ENCODE results near the gene IHH.

The IHH gene

DNA sequence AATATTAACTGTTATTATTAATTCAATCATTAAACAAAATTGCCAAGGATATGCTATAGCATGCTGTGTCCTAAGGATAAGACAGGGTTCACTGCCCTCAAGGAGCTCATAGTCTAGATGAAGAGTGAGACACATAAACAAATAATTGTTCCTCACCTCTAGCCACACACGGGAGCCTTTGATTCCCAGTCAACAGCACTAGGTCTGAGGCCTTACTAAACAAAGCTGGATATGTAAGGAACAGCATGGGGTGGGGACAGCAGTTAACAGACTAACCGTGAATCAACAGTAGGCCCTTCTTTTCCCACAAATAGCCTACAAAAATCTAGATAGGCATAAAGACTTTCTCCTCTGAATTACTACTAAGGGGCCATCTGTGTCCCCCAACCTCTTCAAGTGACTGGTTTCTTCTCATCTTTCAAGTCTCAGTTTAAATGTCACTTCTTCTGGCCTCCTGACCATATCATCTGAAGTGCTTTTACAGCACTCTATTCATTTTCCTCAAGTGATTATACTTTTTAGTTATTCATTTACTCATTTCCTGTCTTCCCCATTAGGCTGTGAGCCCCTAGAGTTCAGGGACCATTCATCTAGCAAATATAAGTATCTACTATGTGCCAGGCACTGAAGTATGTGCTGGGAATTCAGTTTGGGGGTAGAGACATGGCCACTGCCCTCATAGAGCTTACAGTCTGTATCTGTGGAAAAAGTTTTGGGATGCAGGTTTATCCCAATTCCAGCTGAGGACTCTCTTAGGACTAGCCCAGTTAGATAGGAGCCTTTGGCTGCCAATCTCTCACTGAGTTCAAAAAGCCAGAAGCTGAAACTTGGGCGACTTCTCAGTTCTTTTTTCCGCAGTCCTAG lies 29.9 kb upstream of the IHH start:
- H3K14ac ChIP-seq (ENCODE audit: low read length) = no peak overlapping the region
- H4K8ac ChIP-seq (ENCODE audit: low read depth, low read length) = no peak overlapping the region
- no peaks in the 10 kb centered on the region for H3K27me3 ChIP-seq (ENCODE audit: control insufficient read depth in 3 of 3, insufficient read depth in 3 of 3, low read depth in 1 of 3, low read length in 3 of 3)
- no peaks in the 10 kb centered on the region for H3K79me1 ChIP-seq (ENCODE audit: low read depth, low read length)
- peaks cover 0 to 10% of the 10 kb centered on the region in 2 donors for H3K4me1 ChIP-seq (ENCODE audit: control insufficient read depth in 2 of 2, insufficient read depth in 1 of 2, low read depth in 1 of 2, low read length in 2 of 2)
- no peaks in the 10 kb centered on the region for H3K36me3 ChIP-seq (replicated peaks in 1 of 2; ENCODE audit: control insufficient read depth in 2 of 2, insufficient read depth in 2 of 2, low read length in 2 of 2)
- no peak overlapping the region for H3K23ac ChIP-seq (ENCODE audit: low read depth, low read length, poor library complexity)
- no peak overlapping the region for H3K4me3 ChIP-seq (ENCODE audit: low read length in 2 of 2)
- WGBS, 2 donors (ENCODE audit: extremely low coverage in 2 of 2, insufficient read length in 2 of 2, insufficient replicate concordance in 1 of 2) = no CpG with 5 or more reads among the region's 4 CpGs
- no peak overlapping the region for H2BK15ac ChIP-seq (ENCODE audit: low read length)
- H2BK120ac ChIP-seq (ENCODE audit: low read depth, low read length) = no peak overlapping the region
- H2BK12ac ChIP-seq (ENCODE audit: low read length) = no peak overlapping the region
- H2AFZ ChIP-seq (ENCODE audit: low read length) = no peak overlapping the region
- no peak overlapping the region for H2AK5ac ChIP-seq (ENCODE audit: low read depth, low read length)
- no peak overlapping the region for H3K18ac ChIP-seq (ENCODE audit: low read length)
- no peak overlapping the region for H2BK5ac ChIP-seq (ENCODE audit: low read length)
- H4K91ac ChIP-seq (ENCODE audit: low read depth, low read length, poor library complexity) = no peak overlapping the region
- DNase-seq (ENCODE audit: low spot score) = no peak
- H3K9me3 ChIP-seq (replicated peaks in 1 of 2; ENCODE audit: control insufficient read depth in 2 of 2, insufficient read depth in 1 of 2, low read depth in 1 of 2, low read length in 2 of 2) = no peaks in the 10 kb centered on the region
- H3K27ac ChIP-seq (replicated peaks; ENCODE audit: low read length) = no peak overlapping the region
- no peak overlapping the region for H3K4me2 ChIP-seq (ENCODE audit: insufficient read depth, low read length, poor library complexity, severe bottlenecking)
- no peak overlapping the region for H3K4ac ChIP-seq (ENCODE audit: low read length)
- no peak overlapping the region for H3K9ac ChIP-seq (ENCODE audit: low read depth, low read length, poor library complexity)

DNA sequence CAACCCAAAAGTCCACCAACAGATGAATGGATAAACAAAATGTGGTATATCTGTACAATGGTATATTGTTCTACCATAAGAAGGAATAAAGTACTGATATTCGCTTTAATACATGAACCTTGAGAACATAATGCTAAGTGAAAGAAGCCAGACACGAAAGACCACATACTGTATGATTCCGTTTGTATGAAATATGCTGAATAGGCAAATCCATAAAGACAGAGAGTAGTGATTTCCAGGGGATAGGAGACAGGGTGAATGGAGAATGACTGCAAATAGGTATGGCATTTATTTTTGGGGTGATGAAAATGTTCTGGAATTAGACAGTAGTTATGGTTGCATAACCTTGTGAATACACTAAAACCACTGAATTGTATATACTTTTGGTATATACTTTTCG lies 28.6 kb upstream of the IHH start:
- Histone ChIP-seq H3K27ac (replicated peaks; ENCODE audit: low read length) (no peak overlapping the region), H2BK5ac (ENCODE audit: low read length) (no peak overlapping the region), H3K4me2 (ENCODE audit: insufficient read depth, low read length, poor library complexity, severe bottlenecking) (no peak overlapping the region), H3K4ac (ENCODE audit: low read length) (no peak overlapping the region), H2BK12ac (ENCODE audit: low read length) (no peak overlapping the region), H3K4me1 (ENCODE audit: control insufficient read depth in 2 of 2, insufficient read depth in 1 of 2, low read depth in 1 of 2, low read length in 2 of 2) (peaks cover 0 to 10% of the 10 kb centered on the region in 2 donors), H3K18ac (ENCODE audit: low read length) (no peak overlapping the region), H3K79me1 (ENCODE audit: low read depth, low read length) (no peaks in the 10 kb centered on the region), H3K9me3 (replicated peaks in 1 of 2; ENCODE audit: control insufficient read depth in 2 of 2, insufficient read depth in 1 of 2, low read depth in 1 of 2, low read length in 2 of 2) (no peaks in the 10 kb centered on the region), H2AK5ac (ENCODE audit: low read depth, low read length) (no peak overlapping the region), H3K14ac (ENCODE audit: low read length) (no peak overlapping the region), H2BK15ac (ENCODE audit: low read length) (no peak overlapping the region), H4K91ac (ENCODE audit: low read depth, low read length, poor library complexity) (no peak overlapping the region), H3K4me3 (ENCODE audit: low read length in 2 of 2) (no peak overlapping the region), H4K8ac (ENCODE audit: low read depth, low read length) (no peak overlapping the region), H3K23ac (ENCODE audit: low read depth, low read length, poor library complexity) (no peak overlapping the region), H3K9ac (ENCODE audit: low read depth, low read length, poor library complexity) (no peak overlapping the region), H3K27me3 (ENCODE audit: control insufficient read depth in 3 of 3, insufficient read depth in 3 of 3, low read depth in 1 of 3, low read length in 3 of 3) (no peaks in the 10 kb centered on the region), H3K36me3 (replicated peaks in 1 of 2; ENCODE audit: control insufficient read depth in 2 of 2, insufficient read depth in 2 of 2, low read length in 2 of 2) (no peaks in the 10 kb centered on the region), H2AFZ (ENCODE audit: low read length) (no peak overlapping the region), H2BK120ac (ENCODE audit: low read depth, low read length) (no peak overlapping the region)
- WGBS, 2 donors (ENCODE audit: extremely low coverage in 2 of 2, insufficient read length in 2 of 2, insufficient replicate concordance in 1 of 2) = no CpG with 5 or more reads among the region's 4 CpGs
- no peak for DNase-seq (ENCODE audit: low spot score)

DNA sequence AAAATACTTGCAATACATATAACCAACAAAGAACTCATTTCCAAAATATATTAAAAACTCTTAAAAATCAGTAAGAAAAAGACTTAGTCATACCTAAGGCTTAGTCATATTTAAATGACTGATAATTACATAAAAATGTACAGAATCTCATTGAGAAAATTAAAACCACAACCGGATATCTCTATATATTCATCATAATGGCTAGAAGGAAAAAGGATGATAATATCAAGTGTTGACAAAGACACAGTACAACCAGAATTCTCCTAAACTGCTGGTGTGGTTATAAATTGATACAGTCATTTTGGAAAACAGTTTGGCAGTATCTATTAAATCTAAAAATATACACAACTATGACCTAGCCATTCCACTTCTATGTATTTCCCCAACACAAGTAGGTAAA lies 27.1 kb upstream of the IHH start:
- no CpG with 5 or more reads among the region's 1 CpG for whole genome bisulfite sequencing, 2 donors (ENCODE audit: extremely low coverage in 2 of 2, insufficient read length in 2 of 2, insufficient replicate concordance in 1 of 2)
- no peak overlapping the region for H3K9ac ChIP-seq (ENCODE audit: low read depth, low read length, poor library complexity)
- no peak overlapping the region for H2BK12ac ChIP-seq (ENCODE audit: low read length)
- H2AK5ac ChIP-seq (ENCODE audit: low read depth, low read length) = no peak overlapping the region
- H2BK5ac ChIP-seq (ENCODE audit: low read length) = no peak overlapping the region
- DNase-seq (ENCODE audit: low spot score) = no peak
- H3K36me3 ChIP-seq (replicated peaks in 1 of 2; ENCODE audit: control insufficient read depth in 2 of 2, insufficient read depth in 2 of 2, low read length in 2 of 2) = no peaks in the 10 kb centered on the region
- no peak overlapping the region for H3K18ac ChIP-seq (ENCODE audit: low read length)
- H3K4me2 ChIP-seq (ENCODE audit: insufficient read depth, low read length, poor library complexity, severe bottlenecking) = no peak overlapping the region
- no peaks in the 10 kb centered on the region for H3K79me1 ChIP-seq (ENCODE audit: low read depth, low read length)
- H3K4me3 ChIP-seq (ENCODE audit: low read length in 2 of 2) = no peak overlapping the region
- no peaks in the 10 kb centered on the region for H3K27me3 ChIP-seq (ENCODE audit: control insufficient read depth in 3 of 3, insufficient read depth in 3 of 3, low read depth in 1 of 3, low read length in 3 of 3)
- H3K27ac ChIP-seq (replicated peaks; ENCODE audit: low read length) = no peak overlapping the region
- peaks cover 0 to 10% of the 10 kb centered on the region in 2 donors for H3K4me1 ChIP-seq (ENCODE audit: control insufficient read depth in 2 of 2, insufficient read depth in 1 of 2, low read depth in 1 of 2, low read length in 2 of 2)
- no peak overlapping the region for H3K14ac ChIP-seq (ENCODE audit: low read length)
- no peak overlapping the region for H2BK120ac ChIP-seq (ENCODE audit: low read depth, low read length)
- no peak overlapping the region for H4K91ac ChIP-seq (ENCODE audit: low read depth, low read length, poor library complexity)
- H2AFZ ChIP-seq (ENCODE audit: low read length) = no peak overlapping the region
- no peaks in the 10 kb centered on the region for H3K9me3 ChIP-seq (replicated peaks in 1 of 2; ENCODE audit: control insufficient read depth in 2 of 2, insufficient read depth in 1 of 2, low read depth in 1 of 2, low read length in 2 of 2)
- no peak overlapping the region for H2BK15ac ChIP-seq (ENCODE audit: low read length)
- no peak overlapping the region for H3K23ac ChIP-seq (ENCODE audit: low read depth, low read length, poor library complexity)
- H4K8ac ChIP-seq (ENCODE audit: low read depth, low read length) = no peak overlapping the region
- no peak overlapping the region for H3K4ac ChIP-seq (ENCODE audit: low read length)

DNA sequence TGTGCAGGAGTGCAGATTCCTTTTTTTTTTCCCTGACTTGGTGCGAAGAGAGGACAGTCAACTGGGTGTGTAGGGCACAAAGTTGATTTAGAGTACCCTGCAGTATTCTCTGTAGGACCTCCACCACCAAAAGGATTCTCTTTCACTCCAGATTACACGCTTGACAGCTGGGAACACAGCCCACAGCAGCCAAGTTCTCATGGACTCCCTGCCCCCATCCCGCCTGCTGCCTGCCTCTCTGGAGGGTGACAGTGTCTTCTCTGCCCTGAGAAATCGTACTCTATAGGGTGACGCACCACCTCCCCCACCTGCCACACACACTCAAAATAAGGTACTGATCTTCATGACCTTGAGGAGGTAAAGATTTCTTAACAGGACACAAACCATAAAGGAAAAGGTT lies 26.6 kb upstream of the IHH start:
- no peak overlapping the region for H3K14ac ChIP-seq (ENCODE audit: low read length)
- H3K27ac ChIP-seq (replicated peaks; ENCODE audit: low read length) = no peak overlapping the region
- no peak overlapping the region for H3K4me3 ChIP-seq (ENCODE audit: low read length in 2 of 2)
- no peak overlapping the region for H2BK12ac ChIP-seq (ENCODE audit: low read length)
- no peaks in the 10 kb centered on the region for H3K79me1 ChIP-seq (ENCODE audit: low read depth, low read length)
- H4K91ac ChIP-seq (ENCODE audit: low read depth, low read length, poor library complexity) = no peak overlapping the region
- no peak overlapping the region for H3K18ac ChIP-seq (ENCODE audit: low read length)
- H3K9me3 ChIP-seq (replicated peaks in 1 of 2; ENCODE audit: control insufficient read depth in 2 of 2, insufficient read depth in 1 of 2, low read depth in 1 of 2, low read length in 2 of 2) = no peaks in the 10 kb centered on the region
- DNase-seq (ENCODE audit: low spot score) = no peak
- no CpG with 5 or more reads among the region's 5 CpGs for WGBS, 2 donors (ENCODE audit: extremely low coverage in 2 of 2, insufficient read length in 2 of 2, insufficient replicate concordance in 1 of 2)
- H2AK5ac ChIP-seq (ENCODE audit: low read depth, low read length) = no peak overlapping the region
- no peaks in the 10 kb centered on the region for H3K27me3 ChIP-seq (ENCODE audit: control insufficient read depth in 3 of 3, insufficient read depth in 3 of 3, low read depth in 1 of 3, low read length in 3 of 3)
- H4K8ac ChIP-seq (ENCODE audit: low read depth, low read length) = no peak overlapping the region
- H3K36me3 ChIP-seq (replicated peaks in 1 of 2; ENCODE audit: control insufficient read depth in 2 of 2, insufficient read depth in 2 of 2, low read length in 2 of 2) = no peaks in the 10 kb centered on the region
- no peak overlapping the region for H3K23ac ChIP-seq (ENCODE audit: low read depth, low read length, poor library complexity)
- no peak overlapping the region for H3K4me2 ChIP-seq (ENCODE audit: insufficient read depth, low read length, poor library complexity, severe bottlenecking)
- H2BK15ac ChIP-seq (ENCODE audit: low read length) = no peak overlapping the region
- H3K4ac ChIP-seq (ENCODE audit: low read length) = no peak overlapping the region
- H2AFZ ChIP-seq (ENCODE audit: low read length) = no peak overlapping the region
- H2BK5ac ChIP-seq (ENCODE audit: low read length) = no peak overlapping the region
- no peak overlapping the region for H2BK120ac ChIP-seq (ENCODE audit: low read depth, low read length)
- peaks cover 0 to 10% of the 10 kb centered on the region in 2 donors for H3K4me1 ChIP-seq (ENCODE audit: control insufficient read depth in 2 of 2, insufficient read depth in 1 of 2, low read depth in 1 of 2, low read length in 2 of 2)
- no peak overlapping the region for H3K9ac ChIP-seq (ENCODE audit: low read depth, low read length, poor library complexity)

Measured in neuronal stem cell (in vitro differentiated cells).